ENCODE measurements around the gene TRIB2.

The TRIB2 gene

DNA sequence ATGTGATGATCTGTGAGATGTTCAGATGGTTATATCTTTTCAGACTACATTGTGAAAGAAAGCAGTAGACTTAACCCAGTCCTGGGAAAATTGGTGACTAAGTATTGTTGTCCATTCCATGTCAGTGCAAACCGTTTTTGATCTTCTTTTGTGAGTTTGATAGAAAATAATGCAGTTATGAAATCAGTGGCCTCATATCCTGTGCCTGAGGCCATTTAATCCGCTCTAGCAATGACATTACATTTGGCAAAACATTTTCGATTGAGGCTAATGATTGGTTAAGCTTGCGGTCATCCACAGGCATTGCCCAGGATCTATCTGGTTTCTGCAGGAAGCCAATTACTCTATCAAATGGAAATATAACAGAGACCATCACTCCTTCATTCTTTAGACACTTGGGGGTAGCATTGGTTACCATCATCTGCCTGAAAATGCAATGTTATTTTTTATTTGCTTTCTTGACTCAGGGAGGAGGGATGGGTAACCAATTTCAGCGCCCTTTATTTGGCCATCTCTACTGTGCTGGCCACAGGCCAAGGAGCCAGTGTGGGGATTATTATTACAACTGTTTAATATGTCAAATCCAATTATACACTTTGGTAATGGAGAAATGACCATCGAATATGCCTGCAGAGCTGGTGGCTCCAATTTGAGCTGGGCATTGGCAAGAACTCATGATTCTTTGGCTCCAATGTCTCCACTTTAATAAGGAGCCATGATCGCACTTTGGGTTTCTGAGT, 33.6 kb downstream of the TRIB2 start:
- no peak for DNase-seq

- DNase-seq = no peak
Observed at GRCh38 chr2:12754643-12755042, 37.9 kb downstream of the TRIB2 start.

DNA sequence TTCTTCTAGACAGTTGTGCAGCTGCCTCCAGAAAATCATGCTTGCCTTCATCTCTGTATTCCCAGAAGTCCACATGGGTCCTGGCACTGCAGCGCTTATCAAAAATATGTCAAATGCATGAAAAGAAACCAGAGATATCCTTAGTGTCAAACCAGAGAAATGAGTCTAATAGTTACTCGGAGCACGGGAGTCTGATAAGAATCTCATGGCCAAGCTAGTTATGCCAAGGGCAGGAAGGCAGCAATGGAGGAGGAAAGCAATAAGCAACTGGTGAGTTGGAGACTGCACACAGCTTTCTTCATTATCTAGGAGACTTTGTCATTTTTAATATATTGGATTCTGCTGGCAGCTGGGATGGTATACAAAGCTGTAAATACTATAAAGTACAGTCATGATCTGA, 38.6 kb downstream of the TRIB2 start:
- no peak for DNase-seq

DNA sequence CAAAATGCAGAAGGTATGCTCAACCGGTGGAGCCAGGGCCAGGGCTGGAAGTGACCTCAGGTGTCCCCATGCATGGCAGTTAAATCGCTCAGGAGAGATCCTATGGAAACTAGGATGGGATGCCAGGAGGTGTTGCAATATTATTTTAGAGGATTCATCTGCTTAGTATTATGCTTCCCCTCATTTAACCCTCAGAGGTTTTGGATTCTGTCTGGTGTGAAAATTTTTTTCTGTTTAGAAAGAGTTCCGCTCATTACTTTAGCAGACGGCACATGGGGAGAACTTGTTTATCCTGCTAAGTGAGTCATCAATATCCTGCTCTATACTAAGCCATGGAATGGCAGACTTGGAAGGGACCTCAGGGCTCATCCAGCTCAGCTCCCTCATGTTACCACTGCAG, 42.5 kb downstream of the TRIB2 start:
- DNase-seq = no peak

DNA sequence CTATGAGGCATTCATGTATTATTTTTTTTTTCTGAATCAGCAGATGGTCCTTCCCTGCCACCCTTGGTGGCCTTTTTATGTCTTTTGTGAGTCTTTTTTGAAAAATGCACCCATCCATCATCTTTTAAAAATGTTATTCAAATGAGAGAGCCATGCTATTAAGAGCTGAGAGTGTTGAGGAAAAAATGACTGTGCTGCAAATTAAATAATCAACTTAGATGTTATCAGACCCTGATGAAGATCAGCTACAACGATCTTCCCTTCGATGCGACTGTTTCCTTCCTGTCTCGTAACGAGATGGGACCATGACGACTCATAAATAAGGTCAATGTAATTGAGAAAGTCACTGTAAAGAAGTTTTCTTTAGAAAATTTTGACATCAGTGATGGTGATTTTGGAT, 44.4 kb downstream of the TRIB2 start:
- no peak for DNase-seq

DNA sequence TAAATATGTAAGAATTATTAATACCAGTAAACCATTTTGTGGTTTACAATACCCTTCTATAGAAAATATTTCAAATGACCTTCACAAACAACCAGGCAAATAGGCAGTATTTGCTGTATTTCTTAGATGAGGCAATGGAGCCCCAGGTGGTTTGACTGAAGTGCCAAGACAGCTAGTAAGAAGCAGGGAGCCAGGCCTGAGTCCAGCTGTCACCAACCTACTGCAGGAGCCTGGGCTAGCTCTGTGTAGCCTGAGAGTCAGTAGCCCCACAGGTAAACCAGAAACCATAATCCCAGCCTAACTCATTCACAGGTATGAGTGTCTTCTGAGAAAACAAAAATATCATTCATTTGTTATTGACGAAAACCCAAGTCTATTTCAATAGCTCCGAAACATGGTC, 45.6 kb downstream of the TRIB2 start:
- DNase-seq = no peak

GRCh38 chr2:12762976-12763375, 46.2 kb downstream of the TRIB2 start:
- no peak for DNase-seq

GRCh38 chr2:12763486-12763885, 46.8 kb downstream of the TRIB2 start:
- DNase-seq = no peak

DNA sequence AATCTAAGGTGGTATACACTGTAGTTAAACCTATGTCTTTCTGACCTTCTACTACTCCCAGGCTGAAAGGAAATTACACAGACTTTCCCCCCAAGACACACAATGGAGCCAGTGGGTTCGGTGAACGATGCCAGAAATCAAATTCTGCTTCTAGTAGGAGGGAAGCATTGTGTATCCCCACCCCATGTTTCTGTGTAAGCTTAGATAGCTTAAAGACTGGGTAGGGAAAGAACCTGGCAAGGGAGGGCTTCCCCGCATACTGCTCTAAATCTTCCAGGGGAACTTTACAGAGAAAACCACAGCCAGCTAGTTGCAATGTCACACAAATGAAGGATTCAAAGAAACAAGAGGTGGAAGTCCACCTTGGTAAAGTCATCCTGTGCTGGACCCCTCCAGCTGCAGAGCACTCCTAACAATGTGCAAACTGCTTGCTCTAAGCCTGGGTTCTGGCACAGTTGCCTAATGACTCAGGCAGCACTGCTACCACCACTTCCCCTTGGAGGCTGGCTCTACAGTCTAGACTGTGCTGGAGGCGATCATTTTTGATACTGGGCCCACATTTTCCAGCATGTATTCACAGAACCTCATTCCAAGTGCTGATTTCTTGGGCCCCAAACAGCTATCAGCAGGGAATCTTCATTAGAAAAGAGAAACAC, 47.5 kb downstream of the TRIB2 start:
- DNase-seq = no peak

DNA sequence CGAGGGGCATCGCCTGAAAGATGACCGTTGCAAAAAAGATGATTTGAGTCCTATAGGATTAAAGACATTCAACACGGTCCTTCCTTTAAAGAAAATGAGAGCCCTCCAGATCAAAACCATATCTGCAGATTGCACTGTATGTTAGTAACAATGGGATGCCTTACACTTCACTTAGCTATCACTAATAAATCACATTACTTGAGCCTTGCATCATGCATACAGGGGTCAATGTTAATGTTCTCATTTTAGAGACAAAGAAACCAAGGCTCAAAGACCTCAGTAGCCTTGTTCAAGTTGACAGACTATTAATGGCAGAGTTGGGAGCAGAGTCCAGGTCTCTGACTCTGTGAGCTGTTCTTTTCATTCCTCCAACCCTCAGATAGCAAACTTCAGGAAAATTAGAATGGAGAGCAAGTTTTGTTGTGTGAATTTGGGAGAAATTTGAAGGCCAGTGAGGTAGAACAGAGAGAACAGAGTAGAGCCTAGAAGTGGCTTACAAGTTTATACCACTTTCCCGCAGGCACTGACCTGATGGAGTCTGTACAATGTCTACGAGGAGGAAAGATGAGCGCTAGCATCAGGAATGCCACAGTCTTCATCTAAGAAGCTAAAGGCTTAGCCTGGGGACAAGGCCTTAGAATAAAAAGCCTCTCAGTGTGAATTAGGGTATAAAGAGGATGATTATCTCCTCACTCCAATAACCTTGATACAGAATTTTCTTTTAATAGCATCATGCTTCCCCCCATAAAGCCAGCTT, 48.3 kb downstream of the TRIB2 start:
- DNase-seq = no peak

GRCh38 chr2:12766421-12766879, 49.7 kb downstream of the TRIB2 start:
- DNase-seq = no peak

DNA sequence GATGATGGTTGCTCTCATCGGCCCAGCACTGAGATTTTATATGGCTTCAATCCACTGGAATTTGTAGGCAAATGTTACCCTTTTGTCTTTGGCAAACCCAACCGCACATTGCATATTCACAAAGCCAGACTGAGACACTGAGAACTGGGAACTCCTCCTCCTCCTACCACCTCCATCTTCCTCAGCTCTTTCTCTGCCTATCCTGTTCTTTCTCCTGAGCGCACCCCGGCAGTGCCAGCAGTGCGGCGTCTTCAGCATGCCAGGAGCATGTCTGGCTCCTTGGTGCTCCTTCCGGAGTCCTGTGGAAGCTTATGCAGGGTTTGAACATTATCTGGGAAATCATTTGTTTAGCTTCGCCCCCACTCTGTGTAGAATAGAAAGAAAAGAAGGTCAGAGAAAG, 50.8 kb downstream of the TRIB2 start:
- DNase-seq = no peak

GRCh38 chr2:12767996-12768624, 51.4 kb downstream of the TRIB2 start:
- no peak for DNase-seq

DNA sequence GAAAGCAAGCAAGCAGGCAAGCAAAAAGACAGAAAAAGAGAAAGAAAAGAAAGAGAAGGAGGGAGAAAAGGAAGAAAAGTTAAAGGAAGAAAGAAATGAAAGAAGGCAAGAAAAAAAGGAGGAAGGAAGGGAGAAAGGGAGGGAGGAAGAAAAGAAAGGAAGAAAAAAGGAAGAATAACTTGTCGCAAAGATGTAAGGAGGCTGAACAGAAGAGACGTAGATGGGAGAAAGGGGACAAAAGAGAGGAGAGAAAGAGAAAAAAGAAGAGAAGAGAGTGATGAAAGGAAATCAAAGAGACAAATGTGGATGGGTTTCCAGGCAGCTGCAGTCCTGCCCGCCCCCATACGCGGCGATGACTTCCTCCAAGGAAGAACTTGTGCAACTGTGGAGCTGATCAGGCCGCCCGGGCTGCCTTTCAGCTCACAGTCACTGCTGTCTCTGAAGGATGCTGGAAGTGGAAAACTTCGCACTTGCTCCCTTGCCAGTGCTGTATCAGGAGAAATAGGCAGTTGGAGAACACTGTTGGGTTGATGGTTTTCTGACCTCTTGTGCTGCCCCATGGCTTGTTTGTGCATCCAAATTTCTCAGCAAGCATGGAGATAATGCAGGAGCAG, 52.9 kb downstream of the TRIB2 start:
- DNase-seq = no peak

DNA sequence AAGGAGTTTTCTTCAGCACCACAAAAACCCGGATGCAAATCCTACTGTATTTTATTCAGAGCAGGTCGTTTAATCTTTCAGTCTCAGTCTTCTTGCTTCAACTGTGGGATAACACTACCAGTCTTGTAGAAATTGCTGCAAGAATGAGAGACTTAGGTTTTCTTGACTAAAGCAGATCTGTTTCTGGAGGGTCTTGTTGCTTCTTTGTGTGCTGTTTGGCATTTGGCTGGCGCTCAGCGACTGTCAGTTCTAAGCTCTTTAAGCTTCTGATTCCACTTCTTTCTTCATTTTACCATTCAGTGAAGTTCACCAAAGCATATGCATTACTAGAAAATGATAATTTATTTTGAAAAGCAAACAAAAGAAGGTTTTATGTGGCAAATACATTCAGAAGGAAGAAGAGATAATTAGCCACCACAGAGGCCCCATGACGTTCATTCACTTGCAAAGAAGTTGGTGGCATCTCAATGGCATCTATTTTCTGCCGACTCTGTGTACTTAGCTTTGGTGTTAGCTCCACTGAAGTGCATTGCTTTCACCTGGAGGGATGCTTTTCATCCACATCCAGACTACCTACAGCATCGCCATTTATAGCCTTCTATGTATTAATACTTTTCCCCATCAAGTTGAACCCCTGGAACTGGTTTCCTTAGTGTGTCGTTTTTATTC, 53.7 kb downstream of the TRIB2 start:
- no peak for DNase-seq

DNA sequence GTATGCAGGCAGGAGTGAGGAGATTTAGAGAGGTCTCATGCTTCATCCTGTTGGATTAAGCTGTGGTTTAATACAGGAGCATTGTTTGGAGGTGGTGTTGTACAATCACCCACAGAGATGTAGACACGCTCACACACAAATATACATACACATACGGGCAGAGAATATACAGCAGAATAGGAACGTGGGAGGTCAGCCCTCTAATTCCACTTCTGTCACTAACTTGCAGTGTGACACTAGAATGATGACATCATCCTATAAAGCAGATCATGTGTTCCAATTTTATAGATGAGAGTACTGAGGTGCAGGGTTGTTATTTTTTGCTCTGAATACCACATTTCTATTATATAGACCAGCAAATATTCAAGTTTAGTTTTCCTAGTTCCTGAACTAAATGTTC, 54.4 kb downstream of the TRIB2 start:
- no peak for DNase-seq

DNA sequence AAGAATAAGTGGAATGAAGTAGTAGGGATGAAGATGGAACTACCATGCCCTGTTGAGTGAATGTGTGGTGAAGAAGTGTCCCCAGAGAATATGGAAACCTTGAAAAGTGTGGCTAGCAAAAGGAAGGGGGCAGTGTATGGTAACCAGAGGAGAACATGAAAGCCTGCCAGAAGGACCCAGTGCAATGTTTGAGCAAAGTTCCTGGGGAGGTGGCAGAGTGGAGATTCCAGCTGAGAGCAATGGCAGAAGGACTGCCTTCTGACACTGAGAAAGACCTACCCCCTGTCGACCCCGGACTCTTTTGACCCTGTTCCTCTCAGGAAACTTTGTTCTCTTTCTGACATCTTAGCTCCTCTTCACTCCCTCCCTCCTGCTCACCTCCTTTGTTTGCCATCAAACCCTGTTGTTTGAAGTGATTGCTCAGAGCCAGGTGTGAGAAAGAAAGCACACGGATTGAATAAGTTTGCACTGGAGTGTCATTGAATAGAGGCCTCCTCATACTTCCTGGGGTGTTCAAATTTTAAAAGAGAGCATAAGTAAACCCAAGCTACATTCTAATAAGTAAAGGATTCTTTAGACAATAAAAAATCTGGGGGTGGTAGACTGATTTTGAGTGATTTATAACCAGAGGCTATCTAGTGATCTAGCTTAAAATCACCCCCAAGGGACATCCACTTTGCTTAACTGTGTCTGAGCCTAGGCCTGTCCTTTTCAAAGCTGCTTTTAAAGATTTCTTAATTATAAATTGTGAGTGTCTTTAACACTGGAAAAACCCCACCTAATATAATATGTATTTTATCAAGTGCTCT, 57.1 kb downstream of the TRIB2 start:
- no peak for DNase-seq

- no peak for DNase-seq
Observed at GRCh38 chr2:12774395-12774727, 57.6 kb downstream of the TRIB2 start.

DNA sequence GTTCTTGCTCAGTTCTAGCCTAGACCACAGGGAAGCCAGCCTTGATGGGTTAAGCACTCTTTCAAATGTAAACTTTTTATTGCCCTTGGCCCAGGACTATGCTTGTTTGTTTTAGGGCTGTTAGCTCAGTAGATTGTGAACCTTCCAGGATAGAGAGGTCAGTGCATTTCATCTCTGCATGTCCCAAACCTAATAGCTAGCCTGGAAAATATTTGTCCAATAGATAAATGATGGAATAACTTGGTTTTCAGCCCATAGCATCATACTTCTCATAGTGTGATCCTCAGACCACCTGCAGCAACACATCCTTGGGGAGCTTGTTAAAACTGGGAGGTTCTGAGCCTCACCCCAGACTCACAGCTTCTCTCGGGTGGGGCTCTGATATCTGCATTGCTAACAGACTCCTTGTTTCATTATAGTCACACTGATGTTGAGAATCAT, 59.8 kb downstream of the TRIB2 start:
- DNase-seq = no peak

DNA sequence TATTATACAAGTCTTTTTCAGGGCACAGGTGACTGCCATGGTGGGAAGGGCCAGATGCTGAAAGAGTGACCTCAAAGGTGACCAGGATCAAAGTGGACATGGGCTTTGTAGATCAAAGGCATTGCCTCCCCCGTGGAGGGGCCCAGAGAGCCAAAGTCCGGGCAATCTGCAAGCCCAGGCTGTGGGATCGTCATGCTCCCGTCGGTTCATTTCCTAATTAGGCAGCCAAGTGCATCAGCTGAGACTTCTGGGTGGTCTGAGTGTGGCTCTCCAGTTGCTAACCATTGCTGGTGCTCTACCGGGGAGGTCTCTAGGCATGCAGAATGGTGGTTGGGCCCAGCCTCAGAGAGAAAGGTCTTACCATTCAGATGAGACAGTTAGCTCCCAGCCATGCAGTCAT, 61.6 kb downstream of the TRIB2 start:
- no peak for DNase-seq

GRCh38 chr2:12778811-12779579, 62.3 kb downstream of the TRIB2 start:
- no peak for DNase-seq
